GM12872 (cell line): ENCODE data around the gene APBA1.

Experiments
- CTCF ChIP-seq: IDR thresholded peaks from 3 replicates; pipeline ENCODE4 v1.5.1; 2011; ENCODE audit warnings: low read depth, mild to moderate bottlenecking, low read length, moderate library complexity; ENCODE audit not compliant: insufficient read depth

Gene APBA1

GRCh38 chr9:69671879-69672595 is at the start of gene APBA1:
TSS of gene APBA1 (minus strand) at chr9:69672371.
- TF ChIP-seq CTCF: no peak

GRCh38 chr9:69719983-69720382 is 47.8 kb upstream of the APBA1 start:
- TF ChIP-seq CTCF: no peak

GRCh38 chr9:69719367-69719766 is 47.2 kb upstream of the APBA1 start:
- no peak for TF ChIP-seq CTCF

GRCh38 chr9:69718218-69718617 is 46.0 kb upstream of the APBA1 start:
- TF ChIP-seq CTCF: no peak

- no peak for TF ChIP-seq CTCF
Observed at GRCh38 chr9:69715825-69716224, 43.7 kb upstream of the APBA1 start.

GRCh38 chr9:69715096-69715495 is 42.9 kb upstream of the APBA1 start:
- TF ChIP-seq CTCF: no peak

GRCh38 chr9:69697475-69697874 is 25.3 kb upstream of the APBA1 start:
- no peak for TF ChIP-seq CTCF
